Astrocyte of the spinal cord (primary cell): Measurements from ENCODE around the gene STAB1.
A peak's percentile ranks its signal among the peaks of the same experiment; 100 is the strongest.

Source experiments
- DNase-seq: peaks from one replicate; pipeline ENCODE4 v3.0.0; 2011; ENCODE audit warnings: low read depth, low spot score
- H3K4me3 ChIP-seq: 2 replicates; pipeline ENCODE4 v1.5.1; 2011; ENCODE audit warnings: low read depth, mild to moderate bottlenecking, low read length, moderate library complexity
- in situ Hi-C: cut with HindIII; loops from 2 replicates; pipeline ENCODE4 v1.10.0; 2017; ENCODE audit warnings: low sequenced_read_pairs
- TF ChIP-seq, protein P1 (sequence below): IDR thresholded peaks from 2 replicates; pipeline ENCODE4 v1.5.1; 2012; ENCODE audit warnings: low read depth, mild to moderate bottlenecking, low read length, inconsistent platforms

Gene STAB1

DNA sequence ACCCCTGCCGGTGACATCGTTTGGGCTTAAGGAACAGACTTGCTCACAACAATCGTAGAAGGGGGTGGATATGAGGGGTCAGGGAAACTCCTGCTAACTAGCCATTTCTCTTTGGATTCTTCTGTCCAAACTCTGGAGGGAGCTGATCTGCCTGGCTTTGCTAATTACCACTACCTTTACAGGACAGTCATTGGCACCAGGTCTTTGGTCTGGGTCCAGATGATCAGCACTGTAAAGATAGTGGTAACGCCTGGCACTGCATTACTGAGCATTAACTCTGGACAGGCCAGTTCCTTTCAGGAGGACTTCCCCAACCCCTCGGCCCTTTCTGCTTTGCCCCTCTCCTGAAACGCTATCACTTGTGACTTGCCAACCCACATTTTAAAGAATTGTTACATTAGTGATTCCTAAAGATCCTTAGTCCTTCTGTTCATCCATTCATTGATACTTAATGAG lies 42.1 kb downstream of the STAB1 start:
- H3K4me3 ChIP-seq: peak overlapping the region; percentile 97
- DNase-seq: no peak
- in situ Hi-C loops: no loop called here
- TF ChIP-seq, protein P1, sequence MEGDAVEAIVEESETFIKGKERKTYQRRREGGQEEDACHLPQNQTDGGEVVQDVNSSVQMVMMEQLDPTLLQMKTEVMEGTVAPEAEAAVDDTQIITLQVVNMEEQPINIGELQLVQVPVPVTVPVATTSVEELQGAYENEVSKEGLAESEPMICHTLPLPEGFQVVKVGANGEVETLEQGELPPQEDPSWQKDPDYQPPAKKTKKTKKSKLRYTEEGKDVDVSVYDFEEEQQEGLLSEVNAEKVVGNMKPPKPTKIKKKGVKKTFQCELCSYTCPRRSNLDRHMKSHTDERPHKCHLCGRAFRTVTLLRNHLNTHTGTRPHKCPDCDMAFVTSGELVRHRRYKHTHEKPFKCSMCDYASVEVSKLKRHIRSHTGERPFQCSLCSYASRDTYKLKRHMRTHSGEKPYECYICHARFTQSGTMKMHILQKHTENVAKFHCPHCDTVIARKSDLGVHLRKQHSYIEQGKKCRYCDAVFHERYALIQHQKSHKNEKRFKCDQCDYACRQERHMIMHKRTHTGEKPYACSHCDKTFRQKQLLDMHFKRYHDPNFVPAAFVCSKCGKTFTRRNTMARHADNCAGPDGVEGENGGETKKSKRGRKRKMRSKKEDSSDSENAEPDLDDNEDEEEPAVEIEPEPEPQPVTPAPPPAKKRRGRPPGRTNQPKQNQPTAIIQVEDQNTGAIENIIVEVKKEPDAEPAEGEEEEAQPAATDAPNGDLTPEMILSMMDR: no peak

DNA sequence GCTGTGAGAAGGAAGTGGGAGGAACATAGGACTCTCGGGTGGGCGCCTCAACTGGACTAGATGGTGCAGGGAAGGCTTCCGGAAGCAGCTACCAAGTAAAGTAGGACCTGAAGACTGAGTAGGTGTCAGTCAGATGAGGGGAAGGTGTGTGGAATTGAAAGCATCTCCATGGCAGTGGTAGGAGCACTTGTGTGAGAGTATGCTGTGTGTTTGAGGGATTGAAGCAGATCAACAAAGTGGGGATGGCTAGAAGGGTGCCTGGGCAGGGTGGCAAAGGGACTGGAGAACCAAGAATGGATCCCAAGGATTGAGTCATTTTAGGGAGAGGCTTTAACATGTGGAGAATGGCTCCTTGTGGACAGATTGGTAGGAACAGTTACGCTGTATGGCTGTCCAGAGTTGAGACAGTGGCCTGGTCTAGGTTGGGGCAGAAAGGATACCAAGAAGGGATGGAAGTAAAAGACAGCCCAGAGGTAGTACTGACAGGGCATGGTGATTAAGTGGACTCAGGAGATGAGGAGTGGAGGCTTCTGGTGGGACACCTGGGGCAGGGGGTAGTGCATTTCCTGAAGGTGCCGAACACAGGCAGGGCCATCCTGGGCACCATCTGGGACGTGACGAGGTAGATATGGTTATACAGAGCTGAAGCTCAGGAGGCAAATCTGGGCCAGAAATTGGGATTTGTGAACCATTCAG lies 42.7 kb downstream of the STAB1 start:
- in situ Hi-C loops: no loop called here
- TF ChIP-seq, protein P1: no peak
- DNase-seq: no peak
- peak overlapping the region; percentile 97 for H3K4me3 ChIP-seq

DNA sequence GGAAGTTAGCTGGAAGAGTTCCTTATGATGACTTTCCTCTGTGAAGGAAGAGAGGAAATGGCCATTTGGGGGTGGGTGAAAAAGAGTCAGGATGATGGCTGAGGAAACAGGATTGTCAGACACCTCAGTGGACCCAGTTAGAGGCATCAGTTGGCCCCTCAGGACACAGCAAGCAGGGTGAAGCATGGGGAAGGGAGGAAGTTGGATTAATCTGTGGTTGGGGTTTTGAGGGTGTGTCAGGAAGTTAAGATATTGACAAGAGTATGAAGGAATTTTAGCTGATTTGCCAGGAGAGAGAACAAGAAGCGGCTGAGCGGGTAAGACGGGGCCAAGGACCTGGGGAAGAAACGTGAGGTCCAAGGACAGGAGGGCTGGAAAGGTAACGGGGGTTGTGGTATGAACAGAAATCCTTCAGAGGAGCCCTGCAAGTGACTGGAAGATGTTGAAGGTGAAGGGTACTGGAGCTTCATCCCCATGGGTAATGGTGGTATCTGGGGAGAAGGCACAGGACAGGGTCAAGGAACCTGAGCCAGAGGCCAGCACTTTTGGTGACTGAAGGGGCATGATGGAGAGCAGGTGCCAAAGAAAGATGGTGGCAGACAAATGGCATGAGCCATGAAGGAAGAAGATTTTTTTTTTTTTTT lies 44.0 kb downstream of the STAB1 start:
- TF ChIP-seq, protein P1: no peak
- in situ Hi-C loops: no loop called here
- H3K4me3 ChIP-seq: no peak overlapping the region
- no peak for DNase-seq

DNA sequence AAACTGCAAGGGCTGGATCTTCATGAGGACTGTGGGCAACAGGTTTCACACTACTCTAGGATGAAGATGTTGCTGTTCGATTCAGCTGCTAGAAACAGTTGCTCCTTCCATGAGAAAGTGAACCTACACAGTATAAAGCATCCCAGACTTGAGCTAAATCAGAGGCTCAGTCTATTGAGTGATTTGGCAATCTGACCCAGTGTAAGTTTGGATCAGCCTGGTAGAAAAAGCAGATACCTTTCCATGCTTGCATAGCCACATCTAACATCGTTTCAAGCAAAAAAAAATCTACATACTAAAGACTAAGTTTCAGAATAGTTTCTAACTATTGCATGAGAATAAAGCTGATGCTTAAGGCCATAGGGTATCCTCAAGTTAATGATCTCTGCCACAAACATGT lies 45.9 kb downstream of the STAB1 start:
- TF ChIP-seq, protein P1: no peak
- DNase-seq: no peak
- in situ Hi-C loops: no loop called here
- H3K4me3 ChIP-seq: no peak overlapping the region

DNA sequence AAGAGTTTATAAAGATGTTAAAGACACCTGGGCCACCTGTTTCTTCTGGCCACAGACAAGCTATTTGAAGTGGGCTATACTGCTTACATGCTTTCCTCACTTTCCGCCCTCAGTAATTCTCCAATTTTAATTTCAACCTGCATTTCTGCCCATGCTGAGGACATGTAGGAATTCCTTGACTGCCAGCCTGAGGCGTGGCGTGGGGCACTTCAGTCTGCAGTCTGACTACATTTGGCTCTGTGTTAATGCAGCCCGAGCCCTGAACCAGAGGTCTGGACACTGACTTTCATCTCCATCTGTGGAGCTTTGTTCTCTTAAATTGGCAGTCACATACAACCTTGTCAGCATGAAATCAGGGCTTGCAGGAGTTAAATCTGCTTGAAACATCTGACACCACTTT lies 49.8 kb downstream of the STAB1 start:
- TF ChIP-seq, protein P1: no peak
- no peak overlapping the region for H3K4me3 ChIP-seq
- in situ Hi-C loops: no loop called here
- no peak for DNase-seq

DNA sequence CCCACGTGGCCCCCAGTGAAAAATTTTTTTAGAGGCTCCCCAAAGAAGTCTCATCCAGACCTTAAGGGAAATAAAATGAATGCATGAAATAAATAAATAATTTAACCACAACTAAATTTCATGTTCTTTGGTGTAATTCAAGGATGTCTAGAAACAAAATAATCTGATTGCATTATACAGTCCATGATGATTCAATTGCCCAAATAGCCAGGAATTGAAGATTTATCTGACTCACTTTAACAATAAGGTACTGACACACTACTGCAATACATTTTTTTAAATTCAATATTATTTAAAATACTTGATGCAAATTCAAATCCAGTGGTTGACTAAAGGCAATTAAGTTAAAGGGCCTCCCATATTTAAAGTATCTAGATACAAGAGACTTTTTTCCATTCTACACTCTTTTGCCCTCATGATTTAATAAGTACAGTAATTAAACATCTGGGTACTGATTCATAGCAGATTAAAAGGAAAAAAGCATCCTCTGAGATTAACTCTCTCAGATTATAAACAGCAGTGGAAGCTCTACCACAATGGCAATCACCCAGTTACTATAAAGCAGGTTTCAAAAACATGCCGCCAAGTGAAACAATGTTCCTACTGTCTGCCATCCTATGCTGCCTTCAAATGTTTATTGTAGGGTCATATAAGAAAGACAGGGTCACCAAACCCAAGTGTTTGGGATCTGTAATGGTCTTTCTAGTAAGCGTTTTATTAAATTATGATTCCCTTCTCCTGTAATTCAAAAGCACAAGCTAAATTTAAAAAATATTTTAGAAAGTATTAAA lies 51.2 kb downstream of the STAB1 start:
- H3K4me3 ChIP-seq: no peak overlapping the region
- TF ChIP-seq, protein P1: no peak
- no peak for DNase-seq
- in situ Hi-C loops: no loop called here
